ENCODE results near the gene ASPM.
A peak's percentile ranks its signal among the peaks of the same experiment; 100 is the strongest.
"Not testable (repeated sequence)": the region's sequence is repeated elsewhere in the genome, so short reads cannot be mapped to it uniquely, and the experiment has no call there.

The ASPM gene

DNA sequence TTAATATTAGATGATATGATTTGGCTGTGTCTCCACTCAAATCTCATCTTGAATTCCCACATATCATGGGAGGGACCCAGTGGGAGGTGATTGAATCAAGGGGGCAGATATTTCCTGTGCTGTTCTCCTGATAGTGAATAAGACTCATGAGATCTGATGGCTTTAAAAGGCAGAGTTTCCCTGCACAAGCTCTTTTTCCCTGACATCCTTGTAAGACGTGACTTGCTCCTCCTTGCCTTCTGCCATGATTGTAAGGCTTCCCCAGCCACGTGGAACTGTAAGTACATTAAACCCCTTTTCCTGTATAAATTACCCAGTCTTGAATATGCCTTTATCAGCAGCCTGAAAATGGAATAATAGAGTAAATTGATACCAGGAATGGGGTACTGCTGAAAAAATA, 66.1 kb downstream of the ASPM start:
- no peak for DNase-seq

DNA sequence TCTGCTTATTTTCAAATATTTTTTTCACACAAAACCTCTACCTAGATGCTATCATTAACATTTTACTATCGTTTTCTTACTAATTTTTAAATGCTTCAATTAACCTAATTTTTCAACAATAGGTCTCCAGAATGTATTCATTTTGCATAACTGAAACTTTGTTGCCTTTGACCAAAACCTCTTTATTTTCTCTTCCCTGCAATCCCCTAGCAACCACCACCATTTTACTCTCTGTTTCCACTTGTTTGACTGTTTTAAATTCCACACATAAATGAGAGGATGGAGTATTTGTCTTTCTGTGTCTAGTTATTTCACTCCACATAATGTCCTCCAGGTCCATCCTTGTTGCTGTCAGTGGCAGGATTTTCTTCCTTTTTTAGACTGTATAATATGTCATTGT, 69.9 kb downstream of the ASPM start:
- DNase-seq, result no peak

DNA sequence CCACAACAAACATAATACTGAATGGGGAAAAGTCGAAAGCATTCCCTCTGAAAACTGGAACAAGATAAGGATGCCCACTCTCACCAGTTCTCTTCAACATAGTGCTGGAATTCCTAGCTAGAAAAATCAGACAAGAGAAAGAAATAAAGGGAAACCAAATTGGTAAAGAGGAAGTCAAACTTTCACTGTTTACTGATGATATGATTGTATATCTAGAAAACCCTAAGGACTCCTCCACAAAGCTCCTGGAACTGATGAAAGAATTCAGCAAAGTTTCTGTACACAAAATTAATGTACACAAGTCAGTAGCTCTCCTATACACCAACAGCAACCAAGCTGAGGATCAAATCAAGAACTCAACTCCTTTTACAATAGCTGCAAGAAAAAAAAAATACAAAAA, 72.5 kb downstream of the ASPM start:
- DNase-seq, result no peak

DNA sequence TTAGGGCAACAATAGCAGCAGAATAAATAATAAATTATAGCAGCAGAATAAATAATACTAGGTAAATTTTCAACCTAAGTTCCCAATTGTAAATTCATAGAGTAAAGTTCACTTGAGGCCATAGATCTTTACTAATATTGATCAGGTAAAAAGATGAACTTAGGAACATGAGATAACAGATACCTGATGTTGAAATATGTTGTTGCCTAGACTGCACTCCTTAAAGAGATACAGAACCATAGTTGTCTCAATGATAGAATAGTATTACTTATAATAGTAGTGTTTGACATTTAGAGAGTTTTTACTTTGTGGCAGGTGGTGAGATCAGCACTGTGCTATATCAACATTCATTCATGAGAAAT, 79.0 kb downstream of the ASPM start:
- DNase-seq, result no peak

DNA sequence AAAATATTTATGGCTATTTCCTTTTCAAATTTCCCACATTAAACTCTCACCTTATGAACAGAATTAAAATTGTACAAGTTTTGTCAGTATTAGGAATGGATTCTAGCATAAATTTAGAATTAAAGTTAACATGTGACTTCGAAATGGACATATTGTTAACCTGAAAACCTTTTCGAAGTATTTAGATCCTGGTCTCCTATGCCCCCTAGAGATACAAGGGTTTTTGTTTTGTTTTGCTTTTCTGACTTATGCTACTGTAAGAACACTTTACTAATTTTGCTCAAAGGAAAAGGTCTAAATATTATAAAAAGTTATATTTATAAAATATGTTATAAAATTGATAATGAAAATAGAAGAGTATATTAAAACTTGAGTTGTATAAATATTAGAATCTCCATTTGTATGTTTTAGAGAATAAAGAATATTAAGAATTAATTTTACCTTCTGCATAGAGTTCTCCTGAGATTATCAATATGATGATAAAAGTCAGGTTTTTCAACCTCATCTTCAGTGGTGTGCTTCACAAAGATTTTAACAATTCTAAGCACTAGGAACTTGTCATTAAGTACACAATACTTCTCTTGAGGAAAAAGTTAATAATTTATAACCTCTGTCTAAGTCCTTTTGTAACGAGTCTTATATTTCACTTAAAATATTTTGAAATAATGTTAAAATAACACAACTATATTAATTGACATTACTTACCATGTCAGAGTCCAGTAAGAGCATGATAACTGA, 79.6 kb downstream of the ASPM start, which contains the start of gene F13B:
F13B (minus strand) TSS at position 542 of the 738 bp plus-strand sequence; CDS start at position 505, 37 bp downstream.
- DNase-seq, result peak; percentile 16

DNA sequence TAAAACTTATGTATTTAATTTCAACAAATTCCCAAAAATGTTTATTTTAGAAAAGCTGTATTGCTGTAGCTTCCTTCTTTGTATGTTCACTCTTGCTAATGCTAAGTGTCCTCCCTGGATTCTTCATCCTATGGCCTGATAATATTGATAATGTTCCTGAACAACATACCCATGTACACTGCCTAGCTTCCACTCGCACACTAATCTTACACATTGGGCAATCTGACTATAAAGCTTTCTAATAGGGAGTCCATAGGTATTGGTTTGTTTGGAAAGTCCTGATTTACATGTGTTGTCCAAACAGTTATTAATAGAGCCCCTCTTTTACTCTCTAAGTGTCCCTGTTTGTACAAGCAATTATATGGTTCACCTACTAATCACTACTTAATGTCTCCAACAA, 80.2 kb downstream of the ASPM start:
- no peak for DNase-seq

DNA sequence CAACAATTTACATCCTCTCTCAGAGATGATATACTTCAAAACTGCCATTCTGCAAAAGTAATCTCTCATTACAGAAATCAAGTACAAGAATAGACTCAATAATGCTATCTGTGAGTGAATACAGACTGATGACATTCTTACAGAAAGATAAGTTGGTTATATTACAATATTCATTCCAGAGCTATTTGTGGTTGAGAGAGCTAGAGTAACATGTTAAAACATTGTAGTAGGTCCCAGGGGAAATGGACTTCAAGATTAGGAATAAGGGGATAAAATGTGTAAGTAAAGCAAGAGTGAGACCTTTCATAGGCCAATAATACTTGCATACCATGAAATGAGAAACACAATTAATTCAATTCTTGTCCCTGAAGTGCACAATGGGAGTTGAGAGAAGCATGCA, 80.9 kb downstream of the ASPM start:
- no peak for DNase-seq

DNA sequence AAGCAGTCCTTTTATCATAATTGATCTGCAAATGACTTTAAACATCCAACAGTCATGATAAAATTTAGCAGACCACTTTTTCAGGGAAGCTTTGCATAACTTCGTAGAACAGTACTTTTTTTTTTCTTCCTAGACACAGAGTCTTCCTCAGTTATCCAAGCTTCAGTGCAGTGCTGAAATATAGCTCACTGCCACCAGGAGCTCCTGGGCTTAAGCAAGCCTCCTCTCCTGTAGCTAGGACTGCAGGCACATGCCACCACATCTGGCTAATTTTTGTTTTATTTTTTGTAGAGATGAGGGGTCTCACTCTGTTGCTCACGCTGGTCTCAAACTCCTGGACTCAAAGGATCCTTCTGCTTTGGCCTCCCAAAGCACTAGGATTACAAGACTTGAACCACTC, 83.3 kb downstream of the ASPM start:
- DNase-seq, result no peak

DNA sequence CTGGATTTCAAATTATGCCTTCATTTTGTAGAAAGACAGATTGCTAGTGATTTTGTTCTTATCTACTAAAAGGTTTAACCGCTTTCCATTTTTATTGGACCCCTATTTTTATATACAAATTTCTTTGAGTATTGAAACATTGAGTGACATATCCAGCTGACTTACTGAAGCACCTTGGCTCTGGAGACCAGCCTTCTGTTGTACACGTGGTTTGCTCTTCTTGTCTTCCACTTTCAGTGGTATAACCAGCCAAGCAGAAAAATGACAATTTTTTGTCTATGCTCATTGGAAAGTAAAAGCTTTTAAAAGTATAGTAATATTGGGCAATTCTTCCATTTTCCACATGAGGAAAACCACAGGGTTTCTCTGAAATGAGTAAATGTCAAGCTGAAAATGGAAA, 83.8 kb downstream of the ASPM start:
- DNase-seq, result no peak

DNA sequence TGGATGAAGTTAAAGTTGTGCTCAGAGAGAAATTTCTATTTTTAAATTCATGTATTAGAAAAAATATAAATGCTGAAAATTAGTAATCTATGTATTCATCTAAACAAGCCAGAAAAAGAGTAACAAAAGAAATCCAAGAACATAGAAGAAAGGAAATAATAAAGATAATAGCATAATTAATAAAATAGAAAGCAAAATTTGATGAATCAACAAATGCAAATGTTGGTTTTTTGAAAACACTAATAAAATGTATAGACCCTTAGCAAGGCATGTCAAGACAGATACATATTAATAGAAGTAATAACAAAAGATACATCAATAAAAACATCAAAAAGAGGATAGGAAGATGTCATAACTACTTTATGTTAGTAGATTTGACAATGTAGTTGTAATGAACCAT, 97.4 kb downstream of the ASPM start:
- DNase-seq, result no peak

DNA sequence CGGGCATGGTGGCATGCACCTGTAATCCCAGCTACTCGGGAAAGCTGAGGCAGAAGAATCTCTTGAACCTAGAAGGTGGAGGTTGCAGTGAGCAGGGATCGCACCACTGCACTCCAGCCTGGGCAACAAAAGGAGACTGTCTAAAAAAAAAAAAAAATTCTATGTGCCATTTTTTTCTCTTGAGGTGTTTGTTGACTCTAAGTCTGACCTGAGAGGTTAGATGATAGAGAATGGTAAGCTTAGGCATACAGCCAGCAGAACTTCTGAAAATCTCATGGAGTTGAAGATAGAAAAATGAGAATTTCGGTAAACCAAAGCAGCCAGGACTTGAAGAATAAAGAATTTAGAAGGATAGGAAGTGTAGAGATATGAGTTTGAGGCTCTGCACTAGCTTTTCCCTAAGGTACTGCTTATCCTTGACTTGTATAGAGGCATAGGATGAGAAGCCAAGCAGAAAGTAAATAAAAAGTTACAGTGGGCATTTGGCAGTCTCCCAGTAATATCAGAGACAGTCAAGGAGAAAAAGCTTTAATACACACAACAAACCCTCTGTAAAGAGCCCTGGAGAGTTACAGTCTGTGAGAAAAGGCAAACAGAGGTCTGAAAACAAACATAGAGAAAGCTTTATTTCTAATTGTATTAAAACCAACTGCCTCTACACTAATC, 103.7 kb downstream of the ASPM start:
- peak; percentile 82 for DNase-seq

DNA sequence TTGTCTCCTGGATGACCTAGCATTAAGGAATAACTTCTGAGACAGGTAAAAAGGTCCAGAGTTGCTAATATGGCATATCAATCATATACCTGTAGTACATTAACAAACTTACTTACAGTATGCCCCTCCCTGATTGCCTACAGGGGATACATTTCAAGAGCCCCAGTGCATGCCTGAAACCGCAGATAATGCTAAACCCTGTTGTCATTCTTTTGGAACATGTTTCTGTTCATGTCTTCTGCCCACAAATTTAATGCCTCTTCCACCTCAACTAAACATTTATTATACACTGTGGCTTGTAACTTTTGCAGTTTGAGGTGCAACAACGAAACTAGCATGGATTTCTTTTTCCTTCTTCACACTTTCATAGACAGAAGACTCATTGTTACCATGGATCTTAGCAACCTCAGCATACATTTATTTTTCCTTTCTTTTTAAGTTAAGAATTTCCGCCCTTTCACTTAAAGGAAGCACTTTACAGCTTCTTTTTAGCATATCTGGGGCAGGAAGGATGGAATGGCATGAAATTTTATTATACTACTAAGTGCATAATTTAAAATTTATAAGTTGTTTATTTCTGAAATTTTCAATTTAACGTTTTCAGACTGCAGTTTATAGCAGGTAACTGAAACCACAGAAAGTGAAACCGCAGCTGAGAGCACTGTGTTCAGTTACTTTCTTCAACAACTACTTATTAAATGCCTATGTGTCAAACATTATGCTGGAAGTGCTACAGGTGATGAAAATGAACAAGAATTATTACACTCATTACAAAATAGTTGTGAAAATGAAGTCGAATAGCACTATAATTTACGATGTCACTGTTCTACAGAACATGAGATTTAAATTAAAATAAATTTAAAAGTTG, 104.7 kb downstream of the ASPM start:
- DNase-seq, result no peak

DNA sequence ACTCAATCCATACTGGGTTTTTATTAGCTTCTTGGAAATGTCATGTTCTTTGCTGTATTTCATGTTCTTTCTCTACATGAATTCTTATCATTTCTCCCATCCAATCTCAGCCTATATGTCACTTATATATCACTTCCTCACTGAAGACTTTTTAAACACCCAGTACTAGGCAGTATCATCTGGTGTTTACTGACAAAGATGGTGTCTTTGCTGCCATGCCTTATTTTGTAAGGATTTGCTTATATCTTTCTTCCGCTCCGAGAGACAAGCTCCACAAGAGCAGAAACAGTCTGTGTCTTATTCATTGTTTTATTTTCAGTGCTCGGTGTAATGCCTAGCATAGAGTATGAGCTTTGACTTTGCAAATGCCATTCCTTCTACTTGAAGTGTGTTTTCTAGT, 109.6 kb downstream of the ASPM start:
- no peak for DNase-seq

DNA sequence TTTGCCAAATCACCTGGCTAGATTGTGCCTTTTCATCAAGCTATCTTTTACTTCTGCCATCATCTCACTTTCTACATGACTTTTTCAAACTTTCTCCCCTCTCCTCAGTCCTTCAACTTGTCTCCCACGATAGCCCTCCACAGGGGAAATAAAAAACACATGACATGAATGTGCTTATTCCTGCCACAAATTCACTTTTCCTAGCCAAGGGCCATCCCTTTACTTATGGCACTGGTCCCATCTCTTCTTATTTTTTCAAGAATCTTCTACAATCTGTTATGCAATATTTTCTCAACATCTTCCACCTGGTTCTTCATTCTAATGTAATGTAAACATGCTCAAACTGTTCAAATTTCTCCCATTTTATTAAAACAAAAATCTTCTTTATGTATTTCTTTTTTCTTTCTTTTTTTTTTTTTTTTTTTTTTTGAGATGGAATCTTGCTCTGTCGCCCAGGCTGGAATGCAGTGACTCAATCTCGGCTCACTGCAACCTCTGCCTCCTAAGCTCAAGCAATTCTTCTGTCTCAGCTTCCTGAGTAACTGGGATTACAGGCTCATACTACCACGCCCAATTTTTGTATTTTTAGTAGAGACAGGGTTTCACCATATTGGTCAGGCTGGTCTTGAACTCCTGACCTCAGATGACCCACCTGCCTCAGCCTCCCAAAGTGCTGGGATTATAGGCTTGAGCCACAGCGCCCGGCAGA, 111.7 kb downstream of the ASPM start:
- not testable (repeated sequence) for DNase-seq

Data from NCI-H1092 (cell line).